ENCODE results near the gene HOXA3.

DNA sequence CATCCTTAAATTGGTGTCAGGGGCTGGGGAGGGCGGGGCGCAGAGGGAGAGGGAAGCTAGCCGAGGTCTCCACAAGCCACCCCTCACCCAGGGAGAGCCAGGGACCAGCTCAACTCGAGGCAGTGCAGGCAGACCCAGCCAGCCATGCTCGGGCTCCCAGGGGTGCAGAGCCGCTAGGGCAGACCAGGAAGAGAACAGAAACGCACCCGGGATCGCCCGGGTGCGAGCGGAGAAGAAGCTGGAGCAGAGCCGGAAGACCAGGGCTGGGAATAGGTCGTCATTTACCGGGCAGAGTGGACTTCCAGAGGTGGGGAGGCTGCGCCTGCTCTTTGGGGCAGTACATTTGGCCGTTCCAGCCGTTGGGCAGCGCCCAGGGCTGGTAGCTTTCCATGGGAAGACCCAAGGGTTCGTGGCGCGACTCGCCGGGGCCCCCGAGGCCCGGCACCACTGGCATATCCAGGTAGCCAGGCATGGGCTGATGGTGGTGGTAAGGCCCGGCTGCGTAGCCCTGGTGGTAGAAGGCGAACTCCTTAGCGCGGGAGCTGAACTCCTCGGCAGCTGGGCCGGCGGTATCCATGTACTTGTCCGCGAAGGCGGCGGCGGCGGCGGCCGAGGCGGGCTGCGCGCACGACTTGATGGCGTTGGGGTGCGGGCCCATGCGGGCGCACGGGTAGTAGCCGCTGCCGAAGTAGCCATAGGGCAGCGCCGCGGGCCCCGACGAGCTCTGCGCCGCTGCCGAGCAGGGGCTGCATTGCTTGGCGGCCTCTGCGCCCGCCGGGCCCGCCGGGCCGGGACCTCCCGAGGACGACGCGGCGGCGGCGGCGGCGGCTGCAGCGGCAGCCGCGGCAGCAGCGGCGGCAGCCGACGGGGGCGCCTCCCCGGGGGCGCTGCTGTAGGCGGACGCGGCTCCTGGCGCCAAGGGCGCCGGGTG is 46.8 kb upstream of the HOXA3 start:
- TF ChIP-seq ZFP30 (CRISPR knock-in tag; IDR thresholded peaks at IDR 0.05) = no peak
- no peak for TF ChIP-seq GLIS3 (CRISPR knock-in tag; IDR thresholded peaks at IDR 0.05)
- TF ChIP-seq ZC3H10 (CRISPR knock-in tag; IDR thresholded peaks at IDR 0.05) = no peak
- TF ChIP-seq ZNF70 (CRISPR knock-in tag; IDR thresholded peaks at IDR 0.05) = no peak
- TF ChIP-seq, protein P1, sequence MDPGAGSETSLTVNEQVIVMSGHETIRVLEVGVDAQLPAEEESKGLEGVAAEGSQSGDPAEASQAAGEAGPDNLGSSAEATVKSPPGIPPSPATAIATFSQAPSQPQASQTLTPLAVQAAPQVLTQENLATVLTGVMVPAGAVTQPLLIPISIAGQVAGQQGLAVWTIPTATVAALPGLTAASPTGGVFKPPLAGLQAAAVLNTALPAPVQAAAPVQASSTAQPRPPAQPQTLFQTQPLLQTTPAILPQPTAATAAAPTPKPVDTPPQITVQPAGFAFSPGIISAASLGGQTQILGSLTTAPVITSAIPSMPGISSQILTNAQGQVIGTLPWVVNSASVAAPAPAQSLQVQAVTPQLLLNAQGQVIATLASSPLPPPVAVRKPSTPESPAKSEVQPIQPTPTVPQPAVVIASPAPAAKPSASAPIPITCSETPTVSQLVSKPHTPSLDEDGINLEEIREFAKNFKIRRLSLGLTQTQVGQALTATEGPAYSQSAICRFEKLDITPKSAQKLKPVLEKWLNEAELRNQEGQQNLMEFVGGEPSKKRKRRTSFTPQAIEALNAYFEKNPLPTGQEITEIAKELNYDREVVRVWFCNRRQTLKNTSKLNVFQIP (CRISPR knock-in tag; IDR thresholded peaks at IDR 0.05; ENCODE audit: borderline replicate concordance, low read depth) = no peak
- TF ChIP-seq RARB (CRISPR knock-in tag; IDR thresholded peaks at IDR 0.05) = no peak
- no peak for TF ChIP-seq ZFP3 (CRISPR knock-in tag; IDR thresholded peaks at IDR 0.05)
- TF ChIP-seq, protein P2, sequence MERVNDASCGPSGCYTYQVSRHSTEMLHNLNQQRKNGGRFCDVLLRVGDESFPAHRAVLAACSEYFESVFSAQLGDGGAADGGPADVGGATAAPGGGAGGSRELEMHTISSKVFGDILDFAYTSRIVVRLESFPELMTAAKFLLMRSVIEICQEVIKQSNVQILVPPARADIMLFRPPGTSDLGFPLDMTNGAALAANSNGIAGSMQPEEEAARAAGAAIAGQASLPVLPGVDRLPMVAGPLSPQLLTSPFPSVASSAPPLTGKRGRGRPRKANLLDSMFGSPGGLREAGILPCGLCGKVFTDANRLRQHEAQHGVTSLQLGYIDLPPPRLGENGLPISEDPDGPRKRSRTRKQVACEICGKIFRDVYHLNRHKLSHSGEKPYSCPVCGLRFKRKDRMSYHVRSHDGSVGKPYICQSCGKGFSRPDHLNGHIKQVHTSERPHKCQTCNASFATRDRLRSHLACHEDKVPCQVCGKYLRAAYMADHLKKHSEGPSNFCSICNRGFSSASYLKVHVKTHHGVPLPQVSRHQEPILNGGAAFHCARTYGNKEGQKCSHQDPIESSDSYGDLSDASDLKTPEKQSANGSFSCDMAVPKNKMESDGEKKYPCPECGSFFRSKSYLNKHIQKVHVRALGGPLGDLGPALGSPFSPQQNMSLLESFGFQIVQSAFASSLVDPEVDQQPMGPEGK (CRISPR knock-in tag; IDR thresholded peaks at IDR 0.05; ENCODE audit: borderline replicate concordance) = no peak
- TF ChIP-seq, protein P3, sequence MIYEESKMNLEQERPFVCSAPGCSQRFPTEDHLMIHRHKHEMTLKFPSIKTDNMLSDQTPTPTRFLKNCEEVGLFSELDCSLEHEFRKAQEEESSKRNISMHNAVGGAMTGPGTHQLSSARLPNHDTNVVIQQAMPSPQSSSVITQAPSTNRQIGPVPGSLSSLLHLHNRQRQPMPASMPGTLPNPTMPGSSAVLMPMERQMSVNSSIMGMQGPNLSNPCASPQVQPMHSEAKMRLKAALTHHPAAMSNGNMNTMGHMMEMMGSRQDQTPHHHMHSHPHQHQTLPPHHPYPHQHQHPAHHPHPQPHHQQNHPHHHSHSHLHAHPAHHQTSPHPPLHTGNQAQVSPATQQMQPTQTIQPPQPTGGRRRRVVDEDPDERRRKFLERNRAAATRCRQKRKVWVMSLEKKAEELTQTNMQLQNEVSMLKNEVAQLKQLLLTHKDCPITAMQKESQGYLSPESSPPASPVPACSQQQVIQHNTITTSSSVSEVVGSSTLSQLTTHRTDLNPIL (CRISPR knock-in tag; IDR thresholded peaks at IDR 0.05; ENCODE audit: low read depth) = no peak
- no peak for TF ChIP-seq BACH2 (CRISPR knock-in tag; IDR thresholded peaks at IDR 0.05; ENCODE audit: borderline replicate concordance)
